C4-2B (cell line): ENCODE data around the gene BRIP1.
A peak's percentile ranks its signal among the peaks of the same experiment; 100 is the strongest.

Source experiments
- H3K27ac ChIP-seq: fragments of 450-650 bp; 2 replicates; pipeline ENCODE4 v1.5.1; 2017
- ZFX ChIP-seq: fragments of 450-650 bp; IDR thresholded peaks from 2 replicates; pipeline ENCODE4 v1.6.1; 2017
- TF ChIP-seq, protein P1 (sequence below): fragments of 450-650 bp; conservative IDR thresholded peaks from 2 replicates; pipeline ENCODE4 v1.5.1; 2017; ENCODE audit warnings: mild to moderate bottlenecking

The BRIP1 gene

DNA sequence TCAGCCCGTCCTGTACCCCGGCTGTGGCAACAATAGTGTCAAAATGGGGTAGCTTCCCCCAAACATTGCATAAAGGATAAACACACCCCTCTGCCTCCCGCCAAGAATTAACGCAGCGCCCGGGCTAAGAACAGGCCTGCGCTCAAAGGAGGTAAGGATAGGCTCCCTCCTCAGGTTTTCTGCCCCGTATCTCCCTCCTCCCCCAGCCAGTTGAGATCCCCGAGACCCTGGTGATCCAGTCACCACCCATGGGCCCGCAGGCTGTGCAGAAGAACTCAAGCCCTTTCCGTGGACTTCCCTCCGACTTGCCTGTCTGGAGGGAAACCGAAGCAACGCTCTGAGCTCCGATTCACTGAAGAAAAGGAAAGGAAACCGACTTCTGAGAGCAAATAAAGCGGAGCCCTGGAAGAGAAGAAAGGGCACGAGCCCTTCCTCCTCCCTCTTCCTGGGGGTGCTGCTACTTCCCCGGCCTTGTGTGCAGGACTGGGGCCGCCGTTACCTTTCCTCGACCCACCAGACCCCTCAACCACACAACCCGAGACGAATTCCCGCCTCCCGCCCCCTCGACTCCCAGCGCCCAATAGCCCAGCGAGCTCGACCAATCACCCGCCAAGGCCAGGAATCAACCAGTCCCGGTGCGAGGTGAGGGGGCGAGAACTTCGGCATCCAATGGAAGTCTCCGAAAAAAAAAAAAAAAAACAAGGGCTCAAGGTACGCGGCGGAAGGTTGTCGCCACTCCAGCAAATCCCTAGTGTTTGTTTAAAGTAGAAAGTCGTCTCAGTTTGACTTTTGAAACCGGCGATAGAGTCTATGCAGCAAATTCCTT is at the start of gene BRIP1:
Gene BRIP1, minus strand, starts transcription at position 554 of the 826 bp plus-strand sequence. CDS start 1,989 bp downstream, outside the sequence.
- TF ChIP-seq ZFX: peak; percentile 79
- TF ChIP-seq, protein P1, sequence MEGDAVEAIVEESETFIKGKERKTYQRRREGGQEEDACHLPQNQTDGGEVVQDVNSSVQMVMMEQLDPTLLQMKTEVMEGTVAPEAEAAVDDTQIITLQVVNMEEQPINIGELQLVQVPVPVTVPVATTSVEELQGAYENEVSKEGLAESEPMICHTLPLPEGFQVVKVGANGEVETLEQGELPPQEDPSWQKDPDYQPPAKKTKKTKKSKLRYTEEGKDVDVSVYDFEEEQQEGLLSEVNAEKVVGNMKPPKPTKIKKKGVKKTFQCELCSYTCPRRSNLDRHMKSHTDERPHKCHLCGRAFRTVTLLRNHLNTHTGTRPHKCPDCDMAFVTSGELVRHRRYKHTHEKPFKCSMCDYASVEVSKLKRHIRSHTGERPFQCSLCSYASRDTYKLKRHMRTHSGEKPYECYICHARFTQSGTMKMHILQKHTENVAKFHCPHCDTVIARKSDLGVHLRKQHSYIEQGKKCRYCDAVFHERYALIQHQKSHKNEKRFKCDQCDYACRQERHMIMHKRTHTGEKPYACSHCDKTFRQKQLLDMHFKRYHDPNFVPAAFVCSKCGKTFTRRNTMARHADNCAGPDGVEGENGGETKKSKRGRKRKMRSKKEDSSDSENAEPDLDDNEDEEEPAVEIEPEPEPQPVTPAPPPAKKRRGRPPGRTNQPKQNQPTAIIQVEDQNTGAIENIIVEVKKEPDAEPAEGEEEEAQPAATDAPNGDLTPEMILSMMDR: no peak
- peak within 1 kb of the TSS; percentile 83 for H3K27ac ChIP-seq

DNA sequence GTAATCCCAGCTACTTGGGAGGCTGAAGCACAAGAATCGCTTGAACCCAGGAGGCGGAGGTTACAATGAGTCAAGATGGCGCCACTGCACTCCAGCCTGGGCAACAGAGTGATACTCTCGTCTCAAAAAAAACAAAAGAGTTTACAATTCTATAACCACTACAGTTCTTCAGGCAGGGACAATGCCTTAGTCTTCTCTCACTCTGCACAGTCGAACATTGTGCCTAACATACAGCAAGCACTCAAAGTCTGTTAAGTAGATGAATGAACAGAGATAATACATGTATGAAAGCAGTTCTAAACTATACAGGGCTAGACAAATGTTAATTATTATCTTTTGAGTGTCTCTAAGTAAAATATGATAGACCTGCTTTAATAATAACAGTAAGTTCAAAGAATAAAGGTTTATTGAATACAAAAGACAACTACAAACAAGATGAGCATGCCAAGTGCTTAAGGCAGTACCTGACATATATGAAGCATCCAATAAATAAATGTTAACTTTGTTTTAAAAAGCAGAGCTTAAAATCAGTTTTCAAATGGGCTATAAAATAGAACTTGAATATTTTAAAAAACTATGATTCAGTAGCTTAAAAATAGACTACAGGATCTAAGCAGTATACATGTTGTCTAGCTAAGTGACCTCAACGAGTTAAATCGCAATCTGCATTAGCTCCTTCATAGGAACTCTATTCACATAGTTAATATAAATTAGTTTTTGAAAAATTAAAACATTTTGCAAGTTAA is 45.1 kb upstream of the BRIP1 start:
- H3K27ac ChIP-seq: no peak overlapping the region
- TF ChIP-seq ZFX: no peak
- TF ChIP-seq, protein P1: no peak

DNA sequence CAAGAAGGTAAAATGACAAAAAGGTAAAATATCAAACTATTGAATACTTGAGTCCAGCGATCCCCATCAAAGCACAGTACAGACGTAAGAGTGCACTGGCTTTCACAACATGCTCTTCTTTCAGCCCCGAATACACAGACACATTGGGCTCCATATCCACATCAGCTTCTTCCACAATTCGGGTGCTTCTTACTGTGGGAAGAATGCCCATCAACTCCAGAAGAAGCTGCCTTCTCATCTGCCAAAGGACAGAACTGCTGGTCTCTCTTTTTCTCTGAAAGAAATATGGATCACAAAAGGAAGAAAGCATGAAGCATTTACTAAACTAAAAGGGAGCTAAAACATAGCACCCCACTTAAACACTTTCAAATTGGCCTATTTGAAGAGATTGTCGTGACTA is 44.0 kb upstream of the BRIP1 start:
- TF ChIP-seq ZFX: no peak
- TF ChIP-seq, protein P1: no peak
- no peak overlapping the region for H3K27ac ChIP-seq

DNA sequence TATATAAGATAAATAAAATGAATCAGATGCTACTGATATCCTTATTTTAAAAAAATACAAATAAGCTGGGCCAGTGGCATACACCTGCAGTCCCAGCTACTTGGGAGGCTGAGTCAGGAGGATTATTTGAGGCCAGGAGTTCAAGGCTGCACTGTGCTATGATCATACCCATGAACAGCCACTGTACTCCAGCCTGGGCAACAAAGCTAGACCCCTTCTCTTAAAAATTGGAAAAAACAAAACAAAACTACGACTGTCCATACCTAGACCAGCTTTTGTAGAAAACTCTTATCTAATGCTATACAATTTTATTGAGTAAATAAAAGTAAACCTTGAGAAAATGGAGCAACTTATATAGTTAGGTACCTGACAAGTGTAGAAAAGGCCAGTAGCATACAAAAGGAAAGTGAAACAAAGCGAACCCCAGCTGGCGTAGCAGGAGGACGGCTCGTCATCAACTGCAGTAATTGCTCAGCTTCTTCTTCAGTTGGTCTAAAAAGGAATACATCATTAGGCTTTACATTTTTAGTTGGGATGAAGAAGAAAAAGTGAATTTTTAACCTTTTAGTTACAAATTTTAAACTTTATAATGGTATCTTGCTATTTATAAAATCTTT is 40.9 kb upstream of the BRIP1 start:
- H3K27ac ChIP-seq: no peak overlapping the region
- TF ChIP-seq, protein P1: no peak
- TF ChIP-seq ZFX: no peak

DNA sequence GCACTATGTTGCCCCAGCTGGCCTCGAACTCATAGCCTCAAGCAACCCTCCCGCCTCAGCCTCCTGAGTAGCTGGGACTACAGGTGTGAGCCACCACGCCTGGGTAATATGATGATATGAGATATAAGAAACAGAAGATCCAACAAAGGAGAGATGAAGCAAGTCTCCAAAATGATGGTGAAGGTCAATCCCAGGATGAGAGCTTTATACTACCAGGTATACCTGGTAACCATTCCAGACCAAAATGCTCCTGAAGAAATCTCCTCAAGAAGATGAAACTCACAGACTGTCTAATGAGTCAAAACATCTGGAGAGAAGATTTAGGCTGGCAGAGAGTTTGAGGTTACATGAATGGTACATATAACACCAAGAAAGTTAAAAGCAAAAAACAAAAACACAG is 39.9 kb upstream of the BRIP1 start:
- H3K27ac ChIP-seq: no peak overlapping the region
- TF ChIP-seq, protein P1: no peak
- no peak for TF ChIP-seq ZFX

DNA sequence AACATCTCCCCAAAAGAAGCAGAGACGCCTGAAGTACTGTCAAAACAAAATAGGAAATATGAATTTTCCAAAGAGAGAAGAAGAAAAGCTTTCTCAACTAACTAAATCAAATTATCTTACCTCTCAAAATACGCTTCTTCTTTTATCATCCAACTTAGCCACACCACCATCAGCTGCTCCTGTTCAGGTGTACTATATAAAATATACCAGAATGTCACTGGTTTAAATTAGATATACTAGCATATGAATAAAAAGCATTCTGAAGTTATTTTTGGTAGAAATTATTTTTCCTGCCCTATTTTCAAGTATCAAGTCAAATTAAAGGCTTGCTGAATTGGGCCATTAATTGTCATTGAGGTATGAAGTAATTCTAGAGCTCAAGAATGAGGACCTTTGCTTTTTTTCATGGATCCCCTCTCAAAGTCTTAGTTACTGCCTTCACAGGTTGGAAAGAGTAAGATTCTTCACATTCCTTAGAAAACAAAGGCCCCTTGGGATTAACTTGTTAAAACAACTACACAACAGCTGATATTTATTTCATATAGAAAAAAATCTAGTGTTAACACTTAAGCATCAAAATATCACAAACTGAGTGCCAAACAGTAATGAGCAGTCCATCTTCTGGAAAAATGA is 34.3 kb upstream of the BRIP1 start:
- H3K27ac ChIP-seq: no peak overlapping the region
- no peak for TF ChIP-seq ZFX
- TF ChIP-seq, protein P1: no peak
